ENCODE measurements around the gene ABHD1.

Gene ABHD1

DNA sequence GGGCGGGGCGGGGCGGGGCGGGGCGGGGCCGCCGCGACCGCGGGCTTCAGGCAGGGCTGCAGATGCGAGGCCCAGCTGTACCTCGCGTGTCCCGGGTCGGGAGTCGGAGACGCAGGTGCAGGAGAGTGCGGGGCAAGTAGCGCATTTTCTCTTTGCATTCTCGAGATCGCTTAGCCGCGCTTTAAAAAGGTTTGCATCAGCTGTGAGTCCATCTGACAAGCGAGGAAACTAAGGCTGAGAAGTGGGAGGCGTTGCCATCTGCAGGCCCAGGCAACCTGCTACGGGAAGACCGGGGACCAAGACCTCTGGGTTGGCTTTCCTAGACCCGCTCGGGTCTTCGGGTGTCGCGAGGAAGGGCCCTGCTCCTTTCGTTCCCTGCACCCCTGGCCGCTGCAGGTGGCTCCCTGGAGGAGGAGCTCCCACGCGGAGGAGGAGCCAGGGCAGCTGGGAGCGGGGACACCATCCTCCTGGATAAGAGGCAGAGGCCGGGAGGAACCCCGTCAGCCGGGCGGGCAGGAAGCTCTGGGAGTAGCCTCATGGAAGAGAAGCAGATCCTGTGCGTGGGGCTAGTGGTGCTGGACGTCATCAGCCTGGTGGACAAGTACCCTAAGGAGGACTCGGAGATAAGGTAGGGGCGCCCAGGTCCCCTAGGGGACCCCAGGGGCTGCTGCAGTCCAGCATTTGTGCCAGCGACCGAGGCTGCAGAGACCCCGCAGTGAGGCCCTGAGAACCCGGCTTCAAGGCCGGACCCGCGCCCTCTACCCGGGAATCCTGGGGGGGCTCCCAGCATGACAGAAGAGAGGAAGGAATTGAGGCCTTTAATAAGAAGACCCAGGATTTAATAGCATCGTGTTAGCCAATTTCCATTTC, 36.7 kb upstream of the ABHD1 start, which contains the start of gene KHK:
Gene KHK (plus strand): TSS at position 49 of the 870 bp plus-strand sequence. CDS start 488 bp downstream, at position 537.
- DNase-seq (ENCODE audit: low spot score), result peak; percentile 81

DNA sequence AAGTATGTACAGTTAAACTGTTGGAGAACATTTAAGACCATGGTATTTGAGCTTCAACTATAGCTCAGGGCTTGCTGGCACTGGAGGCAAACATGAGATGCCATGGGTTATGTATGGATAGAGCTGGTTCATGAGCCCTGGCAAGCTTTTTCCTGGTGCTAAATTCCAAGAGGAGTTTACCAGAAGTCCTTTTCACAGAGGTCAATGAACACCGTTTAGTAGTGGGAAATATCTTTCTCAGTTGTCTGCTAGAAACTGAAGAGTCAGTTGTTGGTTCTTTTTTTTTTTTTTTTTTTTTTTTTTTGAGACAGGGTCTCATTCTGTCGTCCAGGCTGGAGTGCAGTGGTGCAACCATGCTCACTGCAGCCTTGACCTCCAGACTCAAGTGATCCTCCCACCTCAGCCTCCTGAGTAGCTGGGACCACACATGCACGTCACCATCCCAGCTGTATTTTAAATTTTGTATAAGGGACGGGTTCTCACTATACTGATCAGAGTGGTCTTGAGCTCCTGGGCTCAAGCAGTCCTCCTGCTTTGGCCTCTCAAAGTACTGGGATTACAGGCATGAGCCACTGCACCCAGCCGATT, 35.7 kb upstream of the ABHD1 start:
- no peak for DNase-seq (ENCODE audit: low spot score)

DNA sequence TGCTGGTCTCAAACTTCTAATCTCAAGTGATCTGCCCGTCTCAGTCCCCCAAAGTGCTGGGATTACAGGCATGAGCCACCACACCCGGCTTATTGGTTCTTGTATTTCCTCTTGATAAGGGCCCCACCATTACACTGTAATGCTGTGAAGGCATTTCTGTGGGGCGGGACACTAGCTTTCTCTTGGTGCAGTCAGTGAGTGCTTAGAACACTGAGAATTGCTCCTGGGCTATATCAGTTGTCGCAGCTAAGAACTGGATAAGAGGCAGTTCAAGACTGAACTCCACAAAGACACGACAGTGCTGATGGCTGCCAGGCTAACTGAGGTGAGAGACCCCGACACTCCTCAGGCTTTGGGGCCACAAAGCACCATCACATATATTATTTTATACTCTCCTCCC, 35.0 kb upstream of the ABHD1 start:
- no peak for DNase-seq (ENCODE audit: low spot score)

DNA sequence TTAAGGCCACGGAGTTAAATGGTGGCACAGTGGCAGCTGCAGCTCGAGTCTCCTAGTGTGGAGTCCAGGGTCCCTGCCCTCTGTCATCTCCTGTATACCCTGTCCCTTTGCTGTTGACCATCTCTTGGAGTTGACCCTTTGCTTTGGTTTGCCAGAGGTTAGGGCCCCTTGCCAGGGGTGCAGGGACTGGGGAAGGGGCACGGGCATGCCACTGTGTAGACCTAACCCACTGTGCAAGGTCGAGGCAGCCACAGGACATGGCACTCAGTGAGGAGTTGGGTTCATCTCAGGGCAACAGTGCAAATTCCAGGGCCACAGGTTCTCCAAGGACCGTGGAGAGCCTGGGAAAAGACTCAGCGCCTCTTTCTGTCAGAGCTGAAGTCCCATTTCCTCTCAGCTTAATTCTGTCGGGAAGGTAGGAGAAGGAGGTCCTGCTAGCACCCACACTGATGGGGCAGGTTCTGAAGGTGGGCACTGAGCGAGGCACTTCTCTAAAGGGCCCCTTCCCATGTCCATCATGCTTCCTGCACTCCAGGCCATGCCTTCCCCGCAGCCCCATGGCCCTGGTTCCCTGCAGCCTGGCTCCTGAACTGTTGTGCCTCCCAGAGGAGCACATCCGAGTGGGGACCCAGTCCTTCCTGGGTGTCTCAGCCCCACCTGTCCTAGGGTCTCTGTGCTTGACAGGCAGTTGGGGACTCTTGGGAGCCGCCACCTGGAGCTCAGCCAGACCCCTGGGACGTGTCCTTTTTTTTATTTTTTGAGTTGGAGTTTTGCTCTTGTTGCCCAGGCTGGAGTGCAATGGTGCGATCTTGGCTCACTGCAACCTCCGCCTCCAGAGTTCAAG, 34.3 kb upstream of the ABHD1 start:
- DNase-seq (ENCODE audit: low spot score), result no peak

DNA sequence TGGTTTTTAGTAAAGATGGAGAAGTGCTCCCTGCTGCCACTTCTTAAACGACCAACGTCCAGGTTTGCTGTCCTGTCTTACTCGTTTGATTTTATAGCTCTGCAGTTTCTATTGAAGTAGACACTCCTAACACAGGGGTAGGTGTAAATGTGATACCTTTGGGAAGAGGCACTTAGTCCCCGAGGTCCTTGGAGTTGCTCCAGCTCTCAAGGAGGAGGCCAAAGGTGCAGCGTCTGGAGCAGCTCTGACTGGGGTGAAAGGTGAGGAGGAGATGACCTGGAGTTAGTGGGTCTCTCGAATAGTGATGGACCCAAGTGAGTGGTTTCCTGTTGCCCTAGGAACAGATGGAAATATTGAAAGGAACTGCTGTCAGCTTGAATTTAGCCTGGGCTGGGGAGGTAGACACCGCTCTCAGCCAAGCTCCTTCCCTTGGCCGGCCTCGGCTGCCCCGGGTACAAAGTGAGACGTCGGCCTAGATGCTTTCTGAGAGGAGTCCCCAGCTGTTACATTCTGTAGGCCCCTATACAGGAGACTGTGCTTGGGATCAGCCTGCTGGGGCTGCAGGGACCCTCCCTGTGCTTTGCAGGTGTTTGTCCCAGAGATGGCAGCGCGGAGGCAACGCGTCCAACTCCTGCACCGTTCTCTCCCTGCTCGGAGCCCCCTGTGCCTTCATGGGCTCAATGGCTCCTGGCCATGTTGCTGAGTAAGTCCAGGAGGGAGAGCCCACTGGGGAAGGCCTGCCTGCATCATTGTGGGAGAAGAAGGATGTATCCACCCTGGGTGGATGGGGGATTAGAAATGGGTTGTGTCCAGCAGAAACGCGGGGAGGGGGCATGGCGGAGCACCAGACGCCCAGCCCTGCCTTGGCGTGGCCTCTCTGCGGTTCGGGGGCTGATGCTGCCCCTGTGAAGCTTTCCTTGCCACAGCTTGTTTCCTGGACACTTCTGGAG, 31.6 kb upstream of the ABHD1 start:
- no peak for DNase-seq (ENCODE audit: low spot score)

DNA sequence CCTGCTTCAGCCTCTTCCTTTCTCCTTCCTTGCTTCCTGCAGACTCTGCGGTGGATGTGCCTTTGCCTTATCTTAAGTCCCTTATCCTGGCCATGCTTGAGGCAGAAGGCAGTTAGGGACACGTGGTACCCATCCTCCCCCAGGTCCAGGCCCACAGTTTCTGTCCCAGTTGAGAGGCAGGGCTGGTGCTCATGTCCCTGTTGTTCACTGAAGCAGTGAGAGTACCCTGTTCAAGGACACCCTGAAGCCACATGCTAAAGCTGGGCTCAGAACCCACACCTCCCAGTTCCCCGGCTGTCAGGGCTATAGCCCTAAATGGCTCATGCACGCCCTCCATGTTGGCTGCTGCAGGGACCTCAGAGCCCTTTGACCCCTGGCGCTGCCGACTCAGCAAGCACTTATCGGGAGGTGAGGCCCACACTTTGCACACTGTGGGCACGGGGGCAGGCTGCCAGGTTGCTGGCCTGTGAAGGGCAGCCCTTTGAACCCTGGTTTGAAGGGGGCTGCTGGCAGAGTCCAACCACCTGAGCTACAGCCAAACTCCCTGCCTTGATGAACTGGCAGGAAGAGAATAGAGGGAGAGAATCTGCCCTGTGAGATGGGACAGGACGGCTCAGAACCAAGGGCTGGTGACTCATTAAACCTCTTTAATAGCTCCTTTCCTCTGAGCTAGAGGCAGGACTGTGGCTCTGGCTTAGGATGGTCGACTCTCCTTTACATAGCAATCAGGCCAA, 30.8 kb upstream of the ABHD1 start:
- DNase-seq (ENCODE audit: low spot score), result no peak

DNA sequence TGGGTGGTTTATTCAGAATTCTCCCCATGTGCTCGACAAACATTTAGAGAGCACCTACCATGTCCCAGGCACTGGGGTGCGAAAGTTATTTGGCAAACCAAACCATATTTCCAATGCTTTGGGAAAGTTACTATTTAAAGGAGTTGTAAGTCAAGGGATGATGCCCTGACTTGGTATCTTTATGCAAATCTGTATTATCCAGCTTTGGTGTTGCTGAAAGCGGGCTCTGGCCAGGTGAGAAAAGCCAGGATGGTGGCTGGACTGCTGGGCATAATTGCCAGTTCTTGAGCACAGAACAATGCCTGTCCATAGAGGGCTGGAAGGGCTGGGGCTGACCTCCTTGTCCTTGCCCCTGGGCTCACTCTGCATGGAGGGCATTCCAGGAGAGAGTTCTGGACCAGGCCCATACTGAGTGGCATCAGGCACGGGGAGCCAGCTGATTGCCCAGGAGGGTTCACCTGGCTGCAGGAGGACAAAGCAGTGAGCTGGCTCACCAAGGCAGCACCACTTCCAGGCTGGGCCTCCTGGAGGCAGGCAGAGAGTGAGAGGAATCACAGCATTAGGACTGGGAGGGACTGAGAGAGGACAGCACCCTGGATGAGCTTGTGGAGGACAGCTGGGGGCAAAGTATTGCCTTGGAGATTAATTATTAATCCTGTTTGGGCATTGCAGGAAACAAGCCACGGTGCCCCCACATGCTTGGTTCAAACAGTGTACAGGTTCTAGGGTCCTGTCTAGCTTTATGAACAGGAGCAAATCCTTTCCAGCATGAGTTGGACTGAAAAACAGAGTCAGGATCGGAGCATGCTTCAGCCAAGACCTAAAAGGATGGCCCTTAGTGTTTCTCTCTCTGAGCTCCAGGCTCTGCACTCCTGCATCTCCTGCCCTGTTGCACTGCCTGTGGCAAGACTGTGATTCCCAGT, 29.9 kb upstream of the ABHD1 start:
- DNase-seq (ENCODE audit: low spot score), result peak; percentile 83

DNA sequence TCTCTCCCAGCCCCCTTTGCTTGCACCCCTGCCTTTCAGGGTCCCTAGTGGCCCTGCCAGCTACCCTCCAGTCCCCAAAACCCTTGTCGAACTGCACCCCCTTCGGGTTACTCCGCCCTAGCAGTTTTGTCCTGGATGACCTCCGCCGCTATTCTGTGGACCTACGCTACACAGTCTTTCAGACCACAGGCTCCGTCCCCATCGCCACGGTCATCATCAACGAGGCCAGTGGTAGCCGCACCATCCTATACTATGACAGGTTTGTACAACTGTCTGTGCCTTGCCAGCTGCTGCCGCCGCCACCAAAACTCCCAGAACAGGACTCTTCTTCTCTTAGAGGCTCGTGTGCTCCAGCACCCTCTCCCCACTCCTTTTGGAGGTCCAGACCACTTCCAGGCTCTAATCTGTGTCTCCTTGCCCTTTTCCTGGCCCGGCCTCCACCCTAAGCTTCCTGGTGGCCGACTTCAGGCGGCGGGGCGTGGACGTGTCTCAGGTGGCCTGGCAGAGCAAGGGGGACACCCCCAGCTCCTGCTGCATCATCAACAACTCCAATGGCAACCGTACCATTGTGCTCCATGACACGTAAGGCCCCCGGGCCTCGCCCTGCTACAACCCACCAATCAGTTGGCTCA, 29.1 kb upstream of the ABHD1 start:
- no peak for DNase-seq (ENCODE audit: low spot score)

DNA sequence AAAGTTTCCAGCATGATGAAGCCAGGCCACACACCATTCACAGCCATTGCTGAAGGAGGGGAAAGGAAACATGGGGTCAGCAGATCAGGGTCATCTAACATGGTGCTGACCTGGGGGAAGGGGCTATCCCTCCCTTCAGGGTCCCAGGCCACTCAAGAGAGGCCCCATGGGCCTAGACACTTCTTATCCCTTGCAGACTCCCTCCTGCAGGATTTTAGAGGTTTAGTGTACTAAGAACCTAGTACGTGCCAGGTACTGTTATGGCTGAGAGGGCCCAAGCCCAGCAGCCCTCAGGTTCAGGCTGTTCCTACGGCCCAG, 28.2 kb upstream of the ABHD1 start:
- DNase-seq (ENCODE audit: low spot score), result no peak

DNA sequence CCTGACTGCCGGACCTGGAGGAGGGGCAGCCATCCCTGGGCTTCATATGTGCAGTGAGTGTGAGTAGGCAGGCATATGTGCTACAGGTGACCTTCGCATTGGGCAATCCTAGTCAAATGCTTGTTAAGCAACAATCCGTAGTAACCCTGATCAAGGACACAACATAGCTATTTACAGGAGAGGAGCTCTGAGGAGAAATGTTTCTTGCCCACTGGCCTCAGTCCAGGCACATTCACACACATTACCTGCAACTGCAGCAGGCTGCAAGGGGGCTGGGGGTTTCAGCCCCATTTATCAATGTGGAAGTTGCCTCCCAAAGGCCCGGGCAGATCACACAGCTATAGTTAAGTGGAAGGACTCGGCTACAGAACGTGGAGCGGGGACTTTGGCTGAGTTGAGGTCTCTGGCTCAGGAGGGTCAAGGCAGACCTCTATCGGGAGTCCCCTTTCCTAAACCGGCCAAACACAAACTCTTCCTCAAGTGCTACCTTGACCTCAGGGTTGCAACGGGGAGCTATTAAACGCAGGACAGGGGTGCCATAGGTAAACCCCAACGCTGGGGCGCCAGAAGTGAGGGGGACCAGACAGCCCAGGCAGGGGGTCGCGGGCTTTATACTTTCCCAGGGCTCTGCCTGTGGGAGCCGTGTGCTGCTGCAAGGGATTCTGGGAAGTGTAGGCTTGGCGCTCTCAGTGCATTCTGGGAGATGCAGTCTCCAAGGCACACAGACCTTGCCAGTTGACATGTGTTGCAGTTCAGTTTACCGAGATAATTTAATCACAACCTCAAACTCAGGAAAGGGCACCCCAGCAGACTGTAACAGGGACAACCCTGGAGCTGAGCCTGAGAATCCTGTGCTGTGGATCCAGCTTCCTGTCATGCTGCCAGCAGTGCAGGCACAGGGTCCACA, 27.6 kb upstream of the ABHD1 start:
- DNase-seq (ENCODE audit: low spot score), result peak; percentile 87

DNA sequence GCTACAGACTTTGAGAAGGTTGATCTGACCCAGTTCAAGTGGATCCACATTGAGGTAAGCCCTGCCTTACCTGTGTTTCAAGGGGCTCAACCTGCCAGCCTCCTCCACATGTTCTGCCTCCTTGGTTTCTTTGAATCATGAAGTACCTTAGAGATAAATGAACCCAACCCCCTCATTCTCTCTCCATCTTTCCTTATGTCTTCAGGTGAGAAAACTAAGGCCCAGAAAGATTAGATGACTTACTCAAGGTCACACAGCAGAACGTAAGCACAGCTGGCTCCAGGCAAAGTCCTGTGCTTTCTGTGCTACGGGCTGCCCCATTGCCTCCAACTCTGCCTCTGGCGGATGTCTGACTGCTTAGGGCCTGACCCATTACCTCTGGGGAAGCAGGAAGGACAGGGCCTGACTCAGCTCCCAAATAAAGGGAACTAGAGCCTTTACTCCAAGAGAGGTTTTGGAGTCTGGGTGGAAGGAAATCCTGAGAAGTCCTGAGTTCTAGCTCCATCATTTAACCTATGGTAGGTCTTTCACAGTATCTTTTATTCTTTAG, 26.8 kb upstream of the ABHD1 start:
- DNase-seq (ENCODE audit: low spot score), result no peak

DNA sequence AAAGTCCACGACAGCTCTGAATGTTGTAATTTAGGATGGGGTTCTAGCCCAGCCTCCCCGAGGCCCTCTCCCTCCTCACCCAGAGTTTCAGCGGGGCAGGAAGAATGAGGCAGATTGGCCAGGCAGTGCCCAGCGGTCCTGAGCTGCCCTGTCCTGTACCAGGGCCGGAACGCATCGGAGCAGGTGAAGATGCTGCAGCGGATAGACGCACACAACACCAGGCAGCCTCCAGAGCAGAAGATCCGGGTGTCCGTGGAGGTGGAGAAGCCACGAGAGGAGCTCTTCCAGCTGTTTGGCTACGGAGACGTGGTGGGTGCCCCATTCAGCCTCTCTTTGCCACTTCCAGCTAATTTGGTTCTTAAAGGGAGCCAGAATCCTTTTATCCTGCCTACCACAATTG, 26.3 kb upstream of the ABHD1 start:
- DNase-seq (ENCODE audit: low spot score), result no peak

DNA sequence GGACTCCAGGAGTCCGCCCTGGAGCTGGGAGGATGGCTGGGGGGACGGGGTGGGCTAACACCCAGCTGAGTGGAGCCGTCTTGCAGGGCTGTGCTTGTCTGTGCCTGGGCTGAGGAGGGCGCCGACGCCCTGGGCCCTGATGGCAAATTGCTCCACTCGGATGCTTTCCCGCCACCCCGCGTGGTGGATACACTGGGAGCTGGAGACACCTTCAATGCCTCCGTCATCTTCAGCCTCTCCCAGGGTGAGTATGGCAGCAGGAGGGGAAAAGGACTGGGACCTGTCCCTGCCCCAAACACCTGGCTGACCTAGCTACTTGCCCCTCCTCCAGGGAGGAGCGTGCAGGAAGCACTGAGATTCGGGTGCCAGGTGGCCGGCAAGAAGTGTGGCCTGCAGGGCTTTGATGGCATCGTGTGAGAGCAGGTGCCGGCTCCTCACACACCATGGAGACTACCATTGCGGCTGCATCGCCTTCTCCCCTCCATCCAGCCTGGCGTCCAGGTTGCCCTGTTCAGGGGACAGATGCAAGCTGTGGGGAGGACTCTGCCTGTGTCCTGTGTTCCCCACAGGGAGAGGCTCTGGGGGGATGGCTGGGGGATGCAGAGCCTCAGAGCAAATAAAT, 24.2 kb upstream of the ABHD1 start:
- DNase-seq (ENCODE audit: low spot score), result no peak

DNA sequence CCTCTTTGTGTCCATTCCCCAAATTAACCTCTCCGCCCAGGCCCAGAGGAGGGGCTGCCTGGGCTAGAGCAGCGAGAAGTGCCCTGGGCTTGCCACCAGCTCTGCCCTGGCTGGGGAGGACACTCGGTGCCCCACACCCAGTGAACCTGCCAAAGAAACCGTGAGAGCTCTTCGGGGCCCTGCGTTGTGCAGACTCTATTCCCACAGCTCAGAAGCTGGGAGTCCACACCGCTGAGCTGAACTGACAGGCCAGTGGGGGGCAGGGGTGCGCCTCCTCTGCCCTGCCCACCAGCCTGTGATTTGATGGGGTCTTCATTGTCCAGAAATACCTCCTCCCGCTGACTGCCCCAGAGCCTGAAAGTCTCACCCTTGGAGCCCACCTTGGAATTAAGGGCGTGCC, 23.6 kb upstream of the ABHD1 start:
- DNase-seq (ENCODE audit: low spot score), result no peak

DNA sequence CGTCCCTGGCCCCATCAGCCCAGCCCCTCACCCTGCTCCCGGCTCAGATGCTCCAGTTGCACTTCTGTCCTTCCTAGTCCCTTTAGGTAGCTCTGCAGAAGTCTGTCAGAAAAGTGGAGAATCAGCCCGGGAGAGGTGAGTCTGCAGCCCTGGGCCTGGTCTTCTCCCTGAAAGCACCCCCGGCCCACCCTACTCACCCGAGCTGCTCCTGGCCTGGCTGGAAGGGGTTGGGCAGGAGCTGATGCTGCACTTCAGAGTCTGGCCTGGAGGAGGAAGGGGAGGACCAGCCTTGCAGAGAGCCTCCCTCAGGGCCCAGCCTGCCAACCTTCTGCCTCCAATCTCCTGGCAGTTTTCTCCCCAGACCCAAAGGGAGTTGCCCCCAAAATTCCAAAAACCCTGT, 21.3 kb upstream of the ABHD1 start:
- DNase-seq (ENCODE audit: low spot score), result no peak

DNA sequence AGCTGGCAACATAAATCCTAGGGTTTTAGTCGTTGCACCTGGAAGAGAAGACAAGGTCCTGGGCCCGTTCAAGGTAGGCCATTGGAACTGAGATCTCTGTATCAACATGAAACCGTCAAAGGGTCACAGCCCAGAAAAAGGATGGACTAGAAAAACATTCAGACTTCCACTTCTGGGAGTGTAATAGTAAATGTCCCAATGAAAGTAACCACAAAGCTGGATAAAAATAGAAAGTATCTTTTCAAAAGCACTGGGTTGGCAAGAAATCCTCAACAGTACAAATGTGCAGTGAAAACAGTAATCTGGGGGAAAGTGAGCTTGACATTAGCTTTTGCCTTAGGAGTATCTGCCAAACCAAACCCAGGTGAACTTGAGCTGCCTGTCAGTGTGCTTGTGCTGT, 17.6 kb upstream of the ABHD1 start:
- no peak for DNase-seq (ENCODE audit: low spot score)

DNA sequence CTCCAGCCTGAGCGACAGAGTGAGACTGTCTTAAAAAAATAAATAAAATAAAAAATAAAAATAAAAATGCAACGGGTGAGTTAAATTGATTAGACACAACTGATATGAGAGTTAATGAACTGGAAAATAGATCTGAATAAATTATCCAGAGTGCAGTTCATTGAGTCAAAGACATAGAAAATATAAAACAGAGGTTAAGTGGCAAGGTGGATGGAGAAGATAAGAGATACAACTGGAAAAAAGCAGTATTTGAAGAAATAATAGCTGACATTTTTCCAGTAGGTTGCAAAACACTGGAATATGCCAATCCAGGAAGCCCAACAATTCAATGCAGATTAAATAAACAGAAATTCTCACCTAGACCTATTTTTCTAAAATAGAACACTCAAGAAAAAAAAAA, 15.4 kb upstream of the ABHD1 start:
- DNase-seq (ENCODE audit: low spot score), result no peak

DNA sequence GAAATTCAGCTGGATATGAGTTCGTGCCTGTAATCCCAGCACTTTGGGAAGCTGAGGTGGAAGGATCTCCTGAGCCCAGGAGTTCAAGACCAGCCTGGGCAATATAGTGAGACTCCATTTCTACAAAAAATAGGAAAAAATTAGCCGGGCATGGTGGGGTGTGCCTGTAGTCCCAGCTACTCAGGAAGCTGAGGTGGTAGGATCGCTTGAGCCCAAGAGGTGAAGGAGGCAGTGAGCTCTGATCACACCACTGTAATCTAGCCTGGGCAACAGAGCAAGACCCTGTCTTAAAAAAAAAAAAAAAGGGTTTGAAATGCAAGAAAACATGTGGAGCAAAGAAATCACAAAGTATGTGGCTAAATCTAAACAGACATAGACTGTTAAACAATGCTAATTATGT, 14.5 kb upstream of the ABHD1 start:
- DNase-seq (ENCODE audit: low spot score), result no peak
